VCaP (cell line): ENCODE measurements around the gene TBC1D2.
"Not testable (repeated sequence)": the region's sequence is repeated elsewhere in the genome, so short reads cannot be mapped to it uniquely, and the experiment has no call there.

ENCODE experiments used
- H3K27ac ChIP-seq: fragments of 450-650 bp; 2 replicates; pipeline ENCODE4 v1.5.1; 2017
- CTCF ChIP-seq: fragments of 450-650 bp; conservative IDR thresholded peaks from 2 replicates; pipeline ENCODE4 v1.5.1; 2017; ENCODE audit warnings: mild to moderate bottlenecking, moderate library complexity

TBC1D2 gene

GRCh38 chr9:98271479-98271878 lies 16.0 kb upstream of the TBC1D2 start:
- TF ChIP-seq CTCF, result no peak
- no peak overlapping the region for H3K27ac ChIP-seq

- H3K27ac ChIP-seq, result not testable (repeated sequence)
These were observed 14.8 kb upstream of the TBC1D2 start for GRCh38 chr9:98270284-98270683.

- H3K27ac ChIP-seq, result not testable (repeated sequence)
These were observed 14.2 kb upstream of the TBC1D2 start for GRCh38 chr9:98269652-98270051.

- H3K27ac ChIP-seq, result not testable (repeated sequence)
These were observed 12.1 kb upstream of the TBC1D2 start for GRCh38 chr9:98267556-98267955.

- no peak overlapping the region for H3K27ac ChIP-seq
- no peak for TF ChIP-seq CTCF
These were observed 9.1 kb upstream of the TBC1D2 start for GRCh38 chr9:98264516-98264915.

- TF ChIP-seq CTCF, result peak; percentile 95
These were observed 8.3 kb upstream of the TBC1D2 start for GRCh38 chr9:98263482-98264357.

GRCh38 chr9:98263080-98263479 lies 7.6 kb upstream of the TBC1D2 start:
- no peak overlapping the region for H3K27ac ChIP-seq
- TF ChIP-seq CTCF, result no peak

More at GRCh38 chr9:98263482-98264357, 8.3 kb upstream of the TBC1D2 start:
- no peak overlapping the region for H3K27ac ChIP-seq

GRCh38 chr9:98262056-98262455 lies 6.6 kb upstream of the TBC1D2 start:
- no peak for TF ChIP-seq CTCF
- no peak overlapping the region for H3K27ac ChIP-seq

- no peak for TF ChIP-seq CTCF
- H3K27ac ChIP-seq, result no peak overlapping the region
These were observed 5.2 kb upstream of the TBC1D2 start for GRCh38 chr9:98260635-98261034.
